Gastrocnemius medialis (tissue), 4 donors: ENCODE data around the gene LIX1. TPM values are rescaled to one million over a fixed set of nuclear protein-coding genes. Genes with fewer than 3 reads are reported as not detected.

Experiments
- ATAC-seq, 2 donors: fragments of 150-250 bp; one replicate each; pipeline ENCODE4 v1.9.1; 2016
- DNase-seq, 2 donors: peaks; one replicate each; pipeline ENCODE4 v3.0.0-alpha.2; 2019
- H3K27ac ChIP-seq, 4 donors: fragments of 200-600 bp; sonication (generic); 1 replicate in 1 of 4; 2 replicates in 3 of 4; pipeline ENCODE4 v1.5.1; 2016 to 2018; ENCODE audit warnings: mild to moderate bottlenecking in 2 of 4, moderate library complexity in 1 of 4
- H3K27me3 ChIP-seq, 3 donors: fragments of 200-600 bp; sonication (generic) in 2 of 3; 1 replicate in 1 of 3; 2 replicates in 2 of 3; pipeline versions ENCODE4 v1.5.1 to v1.6.0; 2016 to 2019; ENCODE audit warnings: mild to moderate bottlenecking in 1 of 3, moderate library complexity in 1 of 3
- H3K36me3 ChIP-seq, 2 donors: fragments of 200-600 bp; sonication (generic) in 1 of 2; one replicate each; pipeline ENCODE4 v1.5.1; 2017 to 2018
- H3K4me1 ChIP-seq, 2 donors: fragments of 200-600 bp; sonication (generic) in 1 of 2; one replicate each; pipeline ENCODE4 v1.5.1; 2016 to 2017; ENCODE audit warnings: mild to moderate bottlenecking in 2 of 2
- H3K4me3 ChIP-seq, 4 donors: fragments of 200-600 bp; sonication (generic) in 3 of 4; 1 replicate in 1 of 4; 2 replicates in 3 of 4; pipeline ENCODE4 v1.5.1; 2016 to 2019; ENCODE audit warnings: mild to moderate bottlenecking in 2 of 4
- H3K9me3 ChIP-seq, 3 donors: fragments of 200-600 bp; sonication (generic) in 2 of 3; 1 replicate in 1 of 3; 2 replicates in 2 of 3; pipeline ENCODE4 v1.5.1; 2016 to 2019
- CTCF ChIP-seq, 5 experiments: fragments of 450-650 bp in 3 of 5; fragments of 200-600 bp in 2 of 5; sonication (generic) in 2 of 5; IDR thresholded peaks in 4 of 5; conservative IDR thresholded peaks in 1 of 5; 1 replicate in 4 of 5; 2 replicates in 1 of 5; pipeline ENCODE4 v1.5.1; 2016 to 2019; ENCODE audit warnings: antibody characterized with exemption in 5 of 5, mild to moderate bottlenecking in 3 of 5, moderate library complexity in 3 of 5
- POLR2A ChIP-seq, 2 donors: fragments of 450-650 bp; IDR thresholded peaks; one replicate each; pipeline ENCODE4 v1.6.1; 2017; ENCODE audit warnings: antibody characterized with exemption in 2 of 2, mild to moderate bottlenecking in 2 of 2, moderate library complexity in 2 of 2
- in situ Hi-C, 4 donors: fragments of 200-750 bp; cut with MboI; loops; one replicate each; pipeline versions ENCODE4 v1.15.0 to v1.8.0; 2017; ENCODE audit warnings: low sequenced_read_pairs in 4 of 4
- intact Hi-C: fragments of 100-400 bp; cut with DNase I; formaldehyde crosslinking; loops from one replicate; pipeline ENCODE4 v1.15.1; 2023; ENCODE audit warnings: low total_unique reads
- total RNA-seq, 4 donors: library from RNA; depleted of rRNA; stranded (reverse); fragments of >200 nt; gene quantifications; one replicate each; pipeline versions ENCODE4 v1.1.0 to v1.2.3, GENCODE V29; 2016

The LIX1 gene
- total RNA-seq, 4 donors from 2014 or later = not detected

DNA sequence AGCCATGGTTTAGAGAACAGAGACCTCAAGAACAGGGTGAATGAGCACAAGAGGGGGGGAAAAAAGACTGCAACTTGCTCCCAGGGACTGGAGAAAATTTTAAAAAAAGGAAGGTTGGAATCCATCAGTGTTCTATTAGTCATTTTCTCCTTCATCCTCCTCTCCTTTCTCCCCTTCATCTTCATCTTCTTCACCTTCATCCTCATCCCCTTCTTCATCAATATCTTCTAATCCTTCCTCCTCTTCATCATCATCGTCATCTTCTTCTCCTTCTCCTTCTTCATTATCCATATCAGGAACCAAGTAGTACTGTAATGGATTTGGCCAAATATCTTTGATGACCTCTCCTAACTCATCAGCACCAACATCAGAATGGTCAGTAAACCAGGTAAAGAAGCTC lies 86.1 kb downstream of the LIX1 start:
- no peak for DNase-seq
- Histone ChIP-seq H3K27ac (no peak overlapping the region), H3K27me3 (no peaks in the 10 kb centered on the region), H3K9me3 (no peaks in the 10 kb centered on the region), H3K4me3 (no peak overlapping the region), H3K4me1 (no peaks in the 10 kb centered on the region), H3K36me3 (no peaks in the 10 kb centered on the region)
- TF ChIP-seq POLR2A (IDR thresholded peaks at IDR 0.05) = no peak
- TF ChIP-seq CTCF (IDR thresholded peaks at IDR 0.05 in 4 of 5, conservative IDR thresholded peaks at IDR 0.05 in 1 of 5) = no peak
- in situ Hi-C loops (no loop called here), intact Hi-C loops (no loop called here)
- ATAC-seq = no peak

- Histone ChIP-seq H3K9me3 (no peaks in the 10 kb centered on the region), H3K36me3 (no peaks in the 10 kb centered on the region), H3K27ac (no peak overlapping the region), H3K4me1 (peaks cover 0 to 4% of the 10 kb centered on the region in 2 donors), H3K27me3 (no peaks in the 10 kb centered on the region), H3K4me3 (no peak overlapping the region)
- DNase-seq = no peak
- intact Hi-C loops = no loop called here
- no peak for TF ChIP-seq CTCF (IDR thresholded peaks at IDR 0.05 in 4 of 5, conservative IDR thresholded peaks at IDR 0.05 in 1 of 5)
- no peak for TF ChIP-seq POLR2A (IDR thresholded peaks at IDR 0.05)
- in situ Hi-C loops = no loop called here
- no peak for ATAC-seq
Observed at GRCh38 chr5:97049175-97049574, 93.2 kb downstream of the LIX1 start.

DNA sequence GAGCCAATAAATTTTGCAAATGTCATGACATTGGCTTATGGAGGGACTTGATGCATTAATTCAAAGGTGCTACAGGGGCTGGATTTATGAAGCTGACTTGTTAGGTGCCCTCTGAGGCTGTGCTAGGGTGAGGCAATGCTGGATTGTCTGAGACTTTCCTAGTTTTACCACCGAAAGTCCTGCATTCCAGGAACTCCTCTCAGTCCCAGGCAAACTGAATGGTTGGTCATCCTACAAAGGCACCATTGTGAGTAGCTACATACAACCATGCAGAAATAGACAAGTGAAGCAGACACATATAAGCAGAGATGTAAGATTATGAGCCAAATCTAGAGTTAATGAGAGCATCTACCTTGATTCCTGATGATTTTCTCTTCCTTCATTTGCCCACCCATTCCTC lies 95.3 kb downstream of the LIX1 start:
- intact Hi-C loops (no loop called here), in situ Hi-C loops (no loop called here)
- Histone ChIP-seq H3K27me3 (no peaks in the 10 kb centered on the region), H3K4me1 (peaks cover 0 to 4% of the 10 kb centered on the region in 2 donors), H3K9me3 (no peaks in the 10 kb centered on the region), H3K36me3 (no peaks in the 10 kb centered on the region), H3K27ac (no peak overlapping the region), H3K4me3 (no peak overlapping the region)
- no peak for DNase-seq
- no peak for TF ChIP-seq POLR2A (IDR thresholded peaks at IDR 0.05)
- no peak for TF ChIP-seq CTCF (IDR thresholded peaks at IDR 0.05 in 4 of 5, conservative IDR thresholded peaks at IDR 0.05 in 1 of 5)
- ATAC-seq = no peak

- ATAC-seq = no peak
- no peak for DNase-seq
- Histone ChIP-seq H3K36me3 (no peaks in the 10 kb centered on the region), H3K4me1 (peaks cover 0 to 4% of the 10 kb centered on the region in 2 donors), H3K9me3 (no peaks in the 10 kb centered on the region), H3K27me3 (no peaks in the 10 kb centered on the region), H3K27ac (no peak overlapping the region), H3K4me3 (no peak overlapping the region)
- in situ Hi-C loops = no loop called here
- no peak for TF ChIP-seq CTCF (IDR thresholded peaks at IDR 0.05 in 4 of 5, conservative IDR thresholded peaks at IDR 0.05 in 1 of 5)
- no peak for TF ChIP-seq POLR2A (IDR thresholded peaks at IDR 0.05)
- intact Hi-C loops = no loop called here
Observed at GRCh38 chr5:97046270-97046982, 96.0 kb downstream of the LIX1 start.

DNA sequence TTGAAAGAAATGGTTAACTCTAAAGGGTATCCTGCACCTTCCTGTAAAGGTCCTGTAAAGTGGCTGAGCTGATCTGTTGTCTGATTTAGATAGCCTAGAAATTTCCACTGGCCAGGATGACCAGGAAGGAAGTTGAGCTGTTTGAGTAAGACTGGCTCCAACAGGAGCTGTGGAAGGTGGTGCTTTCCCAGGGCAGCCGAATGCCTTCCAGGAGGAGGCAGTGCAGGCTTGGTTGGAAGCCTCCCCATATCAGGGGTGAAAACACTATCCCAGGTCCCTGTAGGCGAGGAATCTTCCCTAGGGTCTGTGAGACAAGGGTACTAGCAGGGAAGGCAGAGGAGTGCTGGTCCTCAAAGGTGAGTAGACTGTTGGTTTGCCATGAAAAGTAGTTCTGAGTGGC lies 98.4 kb downstream of the LIX1 start:
- intact Hi-C loops = loop anchor here (5.0 kb wide), 1 partner anchor 118 kb away; no protein-coding TSS in a partner anchor
- in situ Hi-C loops = no loop called here

More for the DNA sequence above, 98.4 kb downstream of the LIX1 start:
- H3K4me1 ChIP-seq = peaks cover 0 to under 1% of the 10 kb centered on the region in 2 donors
- H3K27me3 ChIP-seq = no peaks in the 10 kb centered on the region
- H3K4me3 ChIP-seq = no peak overlapping the region
- no peak overlapping the region for H3K27ac ChIP-seq
- DNase-seq = no peak
- TF ChIP-seq CTCF (IDR thresholded peaks at IDR 0.05 in 4 of 5, conservative IDR thresholded peaks at IDR 0.05 in 1 of 5) (peak in 1 of 5 experiments; percentile 30), POLR2A (IDR thresholded peaks at IDR 0.05) (no peak)
- H3K9me3 ChIP-seq = no peaks in the 10 kb centered on the region
- no peaks in the 10 kb centered on the region for H3K36me3 ChIP-seq
- peak; percentile 46 to 62 for ATAC-seq
